Naive thymus-derived CD8-positive, alpha-beta T cell (primary cell): ENCODE results near the gene FOXRED1. TPM values are rescaled to one million over a fixed set of nuclear protein-coding genes. Genes with fewer than 3 reads are reported as not detected.
"Not testable (repeated sequence)": the region's sequence is repeated elsewhere in the genome, so short reads cannot be mapped to it uniquely, and the experiment has no call there.

Source experiments
- ATAC-seq, 2 donors: fragments of 150-1000 bp; cut with Tn5 transposase in 1 of 2; sonication (Bioruptor Pico), chemical (Tn5 transposase) in 1 of 2; 1 replicate in 1 of 2; 2 replicates in 1 of 2; pipeline ENCODE4 v1.10.0; 2021; ENCODE audit warnings: mild to moderate bottlenecking in 2 of 2, moderate library complexity in 2 of 2
- POLR2A ChIA-PET: fragments of 350-600 bp; sonication (Branson Sonifier 250); formaldehyde crosslinking; loops from one replicate; lab custom pipeline; 2021; ENCODE audit warnings: antibody characterized with exemption; lab: Charles Lee
- DNase-seq, 10 donors: peaks; one replicate each; pipeline versions ENCODE4 v3.0.0 to v3.0.0-alpha.2; 2020 to 2022
- H3K27ac Mint-ChIP-seq, 10 donors: one replicate each; pipeline ENCODE4 v1.8.0; 2020 to 2022; ENCODE audit warnings: mild to moderate bottlenecking in 10 of 10, mixed read lengths in 10 of 10, moderate library complexity in 4 of 10, inconsistent platforms in 1 of 10
- H3K27me3 Mint-ChIP-seq, 5 donors: one replicate each; pipeline ENCODE4 v1.8.0; 2021 to 2022; ENCODE audit warnings: mixed read lengths in 5 of 5
- H3K36me3 Mint-ChIP-seq, 3 donors: one replicate each; pipeline ENCODE4 v1.8.0; 2020 to 2022; ENCODE audit warnings: mixed read lengths in 3 of 3, mild to moderate bottlenecking in 2 of 3, inconsistent platforms in 1 of 3
- H3K4me1 Mint-ChIP-seq, 4 donors: one replicate each; pipeline ENCODE4 v1.8.0; 2021 to 2022; ENCODE audit warnings: mixed read lengths in 4 of 4
- H3K4me3 Mint-ChIP-seq, 10 donors: one replicate each; pipeline ENCODE4 v1.8.0; 2020 to 2022; ENCODE audit warnings: mild to moderate bottlenecking in 10 of 10, mixed read lengths in 10 of 10, moderate library complexity in 6 of 10, inconsistent platforms in 1 of 10
- H3K9me3 Mint-ChIP-seq, 9 donors: one replicate each; pipeline ENCODE4 v1.8.0; 2020 to 2022; ENCODE audit warnings: mixed read lengths in 9 of 9, mild to moderate bottlenecking in 3 of 9, inconsistent platforms in 1 of 9, moderate library complexity in 1 of 9
- polyA plus RNA-seq, 3 donors: library from polyadenylated mRNA; unstranded; fragments of 300-500 nt; fragmentation: Illumina TruSeq; gene quantifications; one replicate each; pipeline ENCODE4 v1.2.3, GENCODE V29; 2021
- total RNA-seq, 8 experiments: library from RNA in 2 of 8; stranded (reverse) in 2 of 8; gene quantifications; one replicate each; pipeline ENCODE4 v1.2.3 and lab custom pipeline; 2021 to 2026

FOXRED1 gene
- total and polyA plus RNA-seq, 5 experiments from 2014 or later, result 23.5 to 44.2 (median 28.7) TPM

- Mint-ChIP-seq H3K27me3 (no peaks in the 10 kb centered on the region), H3K9me3 (no peaks in the 10 kb centered on the region), H3K36me3 (peaks cover under 1 to 26% (median 5%) of the 10 kb centered on the region in 3 donors), H3K27ac (peak overlapping the region; percentile 89 to 99 (median 98)), H3K4me3 (peak overlapping the region; percentile 88 to 99 (median 96)), H3K4me1 (peaks cover 16 to 45% (median 39%) of the 10 kb centered on the region in 4 donors)
- ATAC-seq, result no peak
- DNase-seq, result no peak
- POLR2A ChIA-PET, result interaction anchor here (0.6 to 2.8 kb wide), 12 partner anchors 8 to 734 kb away, joined by 3 to 28 read pairs (median 4); partner anchors contain the start of genes FOXRED1, PUS3, SRPRA and TIRAP
Measured at GRCh38 chr11:126304457-126305075, 35.6 kb downstream of the FOXRED1 start.

GRCh38 chr11:126305699-126306098 lies 36.7 kb downstream of the FOXRED1 start:
- Mint-ChIP-seq H3K27me3 (no peaks in the 10 kb centered on the region), H3K4me1 (peaks cover 23 to 51% (median 46%) of the 10 kb centered on the region in 4 donors)
- DNase-seq, result no peak

GRCh38 chr11:126307706-126308105 lies 38.8 kb downstream of the FOXRED1 start:
- peak overlapping the region in 4 of 10 donors; percentile 8 to 81 (median 41) for H3K27ac Mint-ChIP-seq
- H3K27me3 Mint-ChIP-seq, result no peaks in the 10 kb centered on the region
- peaks cover 3 to 48% (median 5%) of the 10 kb centered on the region in 3 donors for H3K36me3 Mint-ChIP-seq
- H3K4me1 Mint-ChIP-seq, result peaks cover 27 to 62% (median 54%) of the 10 kb centered on the region in 4 donors
- POLR2A ChIA-PET, result interaction anchor here (0.7 to 1.0 kb wide), 2 partner anchors 8 to 13 kb away, joined by 4 to 8 read pairs; no protein-coding TSS in a partner anchor
- peak overlapping the region in 1 of 10 donors; percentile 35 for H3K4me3 Mint-ChIP-seq
- peak in 1 of 10 donors; percentile 12 for DNase-seq
- ATAC-seq, result no peak
- H3K9me3 Mint-ChIP-seq, result no peaks in the 10 kb centered on the region

More at GRCh38 chr11:126305699-126306098, 36.7 kb downstream of the FOXRED1 start:
- no peaks in the 10 kb centered on the region for H3K9me3 Mint-ChIP-seq
- POLR2A ChIA-PET, result interaction anchor here (2.8 kb wide), 1 partner anchor 24 kb away, joined by 28 read pairs; the partner anchor contains the start of gene TIRAP
- H3K27ac Mint-ChIP-seq, result peak overlapping the region in 9 of 10 donors; percentile 28 to 86 (median 68)
- H3K36me3 Mint-ChIP-seq, result peaks cover 1 to 35% (median 5%) of the 10 kb centered on the region in 3 donors
- H3K4me3 Mint-ChIP-seq, result peak overlapping the region; percentile 38 to 99 (median 72)
- ATAC-seq, result no peak

- POLR2A ChIA-PET, result interaction anchor here (0.6 to 1.0 kb wide), 2 partner anchors 8 kb away, joined by 4 to 8 read pairs; no protein-coding TSS in a partner anchor
- Mint-ChIP-seq H3K27me3 (no peaks in the 10 kb centered on the region), H3K36me3 (peaks cover 3 to 51% (median 5%) of the 10 kb centered on the region in 3 donors), H3K4me1 (peaks cover 28 to 56% (median 52%) of the 10 kb centered on the region in 4 donors), H3K9me3 (no peaks in the 10 kb centered on the region), H3K27ac (peak overlapping the region in 3 of 10 donors; percentile 40 to 75 (median 51)), H3K4me3 (no peak overlapping the region)
- DNase-seq, result no peak
- ATAC-seq, result no peak
Measured at GRCh38 chr11:126308271-126308671, 39.3 kb downstream of the FOXRED1 start.

- not testable (repeated sequence) for H3K27ac Mint-ChIP-seq, H3K27me3 Mint-ChIP-seq, H3K9me3 Mint-ChIP-seq, ATAC-seq, DNase-seq, H3K4me3 Mint-ChIP-seq
- Mint-ChIP-seq H3K36me3 (peaks cover 3 to 56% (median 5%) of the 10 kb centered on the region in 3 donors), H3K4me1 (peaks cover 26 to 58% (median 48%) of the 10 kb centered on the region in 4 donors)
- POLR2A ChIA-PET, result interaction anchor here (0.6 kb wide), 1 partner anchor 8 kb away, joined by 4 read pairs; no protein-coding TSS in a partner anchor
Measured at GRCh38 chr11:126308771-126309170, 39.8 kb downstream of the FOXRED1 start.

- Mint-ChIP-seq H3K9me3 (no peaks in the 10 kb centered on the region), H3K4me1 (peaks cover 22 to 52% (median 36%) of the 10 kb centered on the region in 4 donors), H3K27ac (peak overlapping the region in 7 of 10 donors; percentile 7 to 70 (median 32)), H3K4me3 (no peak overlapping the region), H3K36me3 (peaks cover 6 to 66% (median 10%) of the 10 kb centered on the region in 3 donors), H3K27me3 (no peaks in the 10 kb centered on the region)
- DNase-seq, result peak in 9 of 10 donors; percentile 18 to 65 (median 43)
- ATAC-seq, result peak; percentile 73 to 86
- POLR2A ChIA-PET, result interaction anchor here (0.6 to 0.8 kb wide), 2 partner anchors 9 to 73 kb away, joined by 3 read pairs; no protein-coding TSS in a partner anchor
Measured at GRCh38 chr11:126310200-126310991, 41.4 kb downstream of the FOXRED1 start.

GRCh38 chr11:126310992-126311310 lies 42.0 kb downstream of the FOXRED1 start:
- Mint-ChIP-seq H3K27me3 (no peaks in the 10 kb centered on the region), H3K4me1 (peaks cover 19 to 47% (median 32%) of the 10 kb centered on the region in 4 donors), H3K36me3 (peaks cover 8 to 65% (median 15%) of the 10 kb centered on the region in 3 donors), H3K9me3 (peaks cover 0 to under 1% (median 0%) of the 10 kb centered on the region in 9 donors), H3K27ac (peak overlapping the region in 3 of 10 donors; percentile 20 to 55 (median 45)), H3K4me3 (peak overlapping the region in 1 of 10 donors; percentile 52)
- DNase-seq, result no peak
- no peak for ATAC-seq
- POLR2A ChIA-PET, result interaction anchor here (0.8 kb wide), 1 partner anchor 8 kb away, joined by 3 read pairs; no protein-coding TSS in a partner anchor

- Mint-ChIP-seq H3K9me3 (peaks cover 0 to 7% (median 3%) of the 10 kb centered on the region in 9 donors), H3K27ac (peak overlapping the region in 3 of 10 donors; percentile 9 to 62 (median 55)), H3K36me3 (peaks cover 14 to 67% (median 21%) of the 10 kb centered on the region in 3 donors), H3K27me3 (no peaks in the 10 kb centered on the region), H3K4me1 (peaks cover 19 to 47% (median 34%) of the 10 kb centered on the region in 4 donors), H3K4me3 (peak overlapping the region in 1 of 10 donors; percentile 52)
- ATAC-seq, result no peak
- POLR2A ChIA-PET, result interaction anchor here (0.9 kb wide), 1 partner anchor 8 kb away, joined by 3 read pairs; the partner anchor contains the start of gene DCPS
- no peak for DNase-seq
Measured at GRCh38 chr11:126311401-126312291, 42.7 kb downstream of the FOXRED1 start.

GRCh38 chr11:126312961-126313360 lies 44.0 kb downstream of the FOXRED1 start:
- Mint-ChIP-seq H3K27ac (peak overlapping the region in 5 of 10 donors; percentile 18 to 80 (median 69)), H3K4me3 (no peak overlapping the region), H3K4me1 (peaks cover 23 to 48% (median 35%) of the 10 kb centered on the region in 4 donors), H3K9me3 (peaks cover 0 to 12% (median 4%) of the 10 kb centered on the region in 9 donors), H3K27me3 (no peaks in the 10 kb centered on the region), H3K36me3 (peaks cover 19 to 69% (median 21%) of the 10 kb centered on the region in 3 donors)
- ATAC-seq (no peak), DNase-seq (no peak)
- POLR2A ChIA-PET, result interaction anchor here (0.8 to 0.9 kb wide), 2 partner anchors 9 to 31 kb away, joined by 3 read pairs; partner anchors contain the start of gene DCPS

GRCh38 chr11:126313826-126314225 lies 44.9 kb downstream of the FOXRED1 start:
- H3K36me3 Mint-ChIP-seq, result peaks cover 19 to 62% (median 21%) of the 10 kb centered on the region in 3 donors

GRCh38 chr11:126317432-126317755 lies 48.4 kb downstream of the FOXRED1 start:
- Mint-ChIP-seq H3K27ac (peak overlapping the region; percentile 62 to 94 (median 89)), H3K9me3 (peaks cover 0 to 12% (median 4%) of the 10 kb centered on the region in 9 donors), H3K4me3 (peak overlapping the region; percentile 48 to 84 (median 70)), H3K4me1 (peaks cover 35 to 58% (median 39%) of the 10 kb centered on the region in 4 donors), H3K27me3 (no peaks in the 10 kb centered on the region), H3K36me3 (peaks cover 19 to 52% (median 20%) of the 10 kb centered on the region in 3 donors)
- no peak for ATAC-seq
- DNase-seq, result no peak
- POLR2A ChIA-PET, result interaction anchor here (1.0 to 2.5 kb wide), 3 partner anchors 13 to 35 kb away, joined by 3 to 11 read pairs (median 5); partner anchors contain the start of genes DCPS and TIRAP

More at GRCh38 chr11:126313826-126314225, 44.9 kb downstream of the FOXRED1 start:
- H3K27ac Mint-ChIP-seq, result peak overlapping the region in 1 of 10 donors; percentile 82
- peaks cover 30 to 52% (median 41%) of the 10 kb centered on the region in 4 donors for H3K4me1 Mint-ChIP-seq
- POLR2A ChIA-PET, result no interaction called here
- H3K9me3 Mint-ChIP-seq, result peaks cover 0 to 12% (median 4%) of the 10 kb centered on the region in 9 donors
- no peak for DNase-seq
- ATAC-seq, result no peak
- no peak overlapping the region for H3K4me3 Mint-ChIP-seq
- H3K27me3 Mint-ChIP-seq, result no peaks in the 10 kb centered on the region
